GM21825 (cell line): Measurements from ENCODE around the gene SERPINA5.

Source experiments
- ATAC-seq: cut with Tn5 transposase; IDR thresholded peaks from one replicate; pipeline ENCODE4 v1.9.1; 2021; ENCODE audit warnings: mild to moderate bottlenecking, moderate library complexity; ENCODE audit not compliant: unreplicated experiment

Gene SERPINA5

DNA sequence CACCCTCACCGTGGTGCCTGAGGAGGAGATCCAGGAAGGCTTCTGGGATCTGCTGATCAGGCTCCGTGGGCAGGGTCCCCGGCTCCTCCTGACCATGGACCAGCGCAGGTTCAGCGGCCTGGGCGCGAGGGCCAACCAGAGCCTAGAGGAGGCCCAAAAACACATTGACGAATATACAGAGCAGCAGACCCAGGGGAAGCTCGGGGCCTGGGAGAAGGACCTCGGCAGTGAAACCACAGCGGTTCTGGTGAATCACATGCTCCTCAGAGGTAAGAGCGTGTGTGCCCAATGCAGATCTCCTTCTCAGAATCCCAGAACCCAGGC lies 60.4 kb downstream of the SERPINA5 start:
- ATAC-seq = no peak
